Lung (tissue), 12 donors: ENCODE data around the gene TERB1. TPM values are rescaled to one million over a fixed set of nuclear protein-coding genes. Genes with fewer than 3 reads are reported as not detected.

Experiments used
- ATAC-seq: fragments of 200-7000 bp; cut with Tn5 transposase; one replicate; pipeline ENCODE4 v1.9.1; 2020; ENCODE audit warnings: moderate number of reproducible peaks; ENCODE audit not compliant: insufficient read depth, low FRiP score
- DNase-seq, 3 donors: peaks; one replicate each; pipeline ENCODE4 v3.0.0-alpha.2; 2013 to 2017
- H3K27ac ChIP-seq, 2 donors: one replicate each; pipeline ENCODE4 v1.5.1; 2013; ENCODE audit warnings: mild to moderate bottlenecking in 2 of 2, moderate library complexity in 2 of 2, control low read depth in 1 of 2, inconsistent platforms in 1 of 2, low read depth in 1 of 2, low read length in 1 of 2
- H3K27me3 ChIP-seq, 3 donors: one replicate each; pipeline ENCODE4 v1.5.1; 2013; ENCODE audit warnings: low read length in 2 of 3; ENCODE audit not compliant: control insufficient read depth in 3 of 3, insufficient read depth in 3 of 3
- H3K36me3 ChIP-seq, 4 donors: one replicate each; pipeline ENCODE4 v1.5.1; 2013; ENCODE audit warnings: low read length in 4 of 4, mild to moderate bottlenecking in 1 of 4, moderate library complexity in 1 of 4; ENCODE audit not compliant: control insufficient read depth in 4 of 4, insufficient read depth in 4 of 4
- H3K4me1 ChIP-seq, 5 donors: one replicate each; pipeline ENCODE4 v1.5.1; 2013; ENCODE audit warnings: low read length in 5 of 5, mild to moderate bottlenecking in 2 of 5, moderate library complexity in 1 of 5; ENCODE audit not compliant: control insufficient read depth in 5 of 5, insufficient read depth in 5 of 5
- H3K4me3 ChIP-seq: one replicate; pipeline ENCODE4 v1.5.1; 2013; ENCODE audit warnings: mild to moderate bottlenecking, control low read depth, moderate library complexity
- H3K9ac ChIP-seq, 2 donors: one replicate each; pipeline ENCODE4 v1.5.1; 2013; ENCODE audit warnings: low read length in 2 of 2, control low read depth in 1 of 2; ENCODE audit not compliant: insufficient read depth in 1 of 2
- H3K9me3 ChIP-seq, 4 donors: one replicate each; pipeline ENCODE4 v1.5.1; 2013; ENCODE audit warnings: low read length in 3 of 4, mild to moderate bottlenecking in 1 of 4, moderate library complexity in 1 of 4; ENCODE audit not compliant: control insufficient read depth in 4 of 4, insufficient read depth in 3 of 4
- CTCF ChIP-seq: IDR thresholded peaks from 2 replicates; pipeline ENCODE4 v1.5.1; 2012; ENCODE audit warnings: mild to moderate bottlenecking; ENCODE audit errors: control extremely low read depth, extremely low read depth
- WGBS, 2 donors: extraction: QIAGEN DNeasy Blood & Tissue Kit; methylation state at CpG; one replicate each; pipeline ENCODE4 v1.1.7; 2013; 5-methylcytosine and 5-hydroxymethylcytosine counted together
- polyA plus RNA-seq, 2 donors: library from polyadenylated mRNA; stranded (reverse); fragments of 200-250 nt; gene quantifications; one replicate each; pipeline ENCODE4 v1.2.1, GENCODE V29; 2013
- total RNA-seq, 2 donors: library from RNA; depleted of rRNA in 1 of 2; stranded (reverse); fragments of >200 nt in 1 of 2; gene quantifications; one replicate each; pipeline ENCODE4 v1.2.1, GENCODE V29; 2014 to 2021
- donor health status: control.
- donor health status: control.
- donor health status: Bipolar disorder and iron deficiency.
- donor health status: healthy.
- donor health status: DM: yes; HTN: yes; CAD: no.

Gene TERB1
- total and polyA plus RNA-seq, 4 donors, result not detected

GRCh38 chr16:66832661-66833305 lies 31.4 kb upstream of the TERB1 start:
- TF ChIP-seq CTCF, result no peak
- ATAC-seq, result no peak
- H3K4me1 ChIP-seq, result peaks cover 6 to 12% (median 7%) of the 10 kb centered on the region in 5 donors

DNA sequence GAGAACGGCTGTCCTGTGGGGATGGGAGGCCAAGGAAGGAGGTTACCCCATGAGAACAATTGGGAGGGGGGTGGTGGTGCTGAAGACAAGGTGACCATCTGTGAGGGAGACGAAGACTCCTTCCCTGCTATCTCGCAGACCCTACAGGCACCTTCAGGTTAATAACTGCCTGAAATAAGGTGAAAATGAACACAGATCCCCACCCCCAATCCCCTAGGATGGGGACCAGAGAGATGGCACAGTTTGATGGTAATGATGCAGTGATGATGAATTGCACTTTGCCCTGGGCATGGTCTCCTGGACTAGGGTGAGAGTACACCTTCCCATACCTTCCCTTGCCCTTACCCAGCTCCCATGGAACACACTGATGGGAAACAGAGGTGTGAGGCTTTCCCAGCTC lies 30.8 kb upstream of the TERB1 start:
- DNase-seq (no peak), ATAC-seq (no peak)
- H3K27ac ChIP-seq, result no peak overlapping the region
- no peaks in the 10 kb centered on the region for H3K9me3 ChIP-seq
- H3K27me3 ChIP-seq, result no peaks in the 10 kb centered on the region
- TF ChIP-seq CTCF, result no peak
- no peak overlapping the region for H3K9ac ChIP-seq
- 77 to 86% methylated on average over 3 of the region's 3 CpGs for WGBS, 2 donors
- no peak overlapping the region for H3K4me3 ChIP-seq
- peaks cover 0 to 5% (median under 1%) of the 10 kb centered on the region in 4 donors for H3K36me3 ChIP-seq
- H3K4me1 ChIP-seq, result peaks cover 6 to 12% (median 7%) of the 10 kb centered on the region in 5 donors

More at GRCh38 chr16:66832661-66833305, 31.4 kb upstream of the TERB1 start:
- 79 to 83% methylated on average over 7 of the region's 7 CpGs for WGBS, 2 donors
- Histone ChIP-seq H3K27me3 (no peaks in the 10 kb centered on the region), H3K36me3 (peaks cover 0 to 2% (median under 1%) of the 10 kb centered on the region in 4 donors), H3K9me3 (no peaks in the 10 kb centered on the region), H3K4me3 (no peak overlapping the region), H3K9ac (no peak overlapping the region), H3K27ac (no peak overlapping the region)
- DNase-seq, result no peak

GRCh38 chr16:66830422-66831404 lies 29.3 kb upstream of the TERB1 start, which contains the start of gene NAE1:
TSS of gene NAE1 (minus strand) at chr16:66830976. CDS start at chr16:66830899, 77 bp downstream.
- H3K36me3 ChIP-seq, result peaks cover 2 to 11% (median 8%) of the 10 kb centered on the region in 4 donors
- peak; percentile 97 for ATAC-seq
- TF ChIP-seq CTCF, result peak; percentile 96
- H3K4me1 ChIP-seq, result peaks cover 6 to 12% (median 7%) of the 10 kb centered on the region in 5 donors
- peak; percentile 91 to 94 (median 91) for DNase-seq
- H3K27me3 ChIP-seq, result no peaks in the 10 kb centered on the region
- 1% methylated on average over 70 to 84 of the region's 84 CpGs for WGBS, 2 donors
- no peaks in the 10 kb centered on the region for H3K9me3 ChIP-seq
- peak within 1 kb of the TSS; percentile 90 to 94 for H3K27ac ChIP-seq
- H3K4me3 ChIP-seq, result peak within 1 kb of the TSS; percentile 93
- peak within 1 kb of the TSS in 1 of 2 donors; percentile 55 for H3K9ac ChIP-seq
